Neural progenitor cell (in vitro differentiated cells): ENCODE measurements around the gene PSMA1. TPM values are rescaled to one million over a fixed set of nuclear protein-coding genes. Genes with fewer than 3 reads are reported as not detected.

Source experiments
- DNase-seq: peaks from one replicate; pipeline ENCODE4 v3.0.0-alpha.2; 2016; ENCODE audit warnings: low spot score
- H2AFZ ChIP-seq: fragments of 200-600 bp; sonication (generic); replicated peaks from 2 replicates; pipeline ENCODE4 v1.6.1; 2016; ENCODE audit warnings: antibody characterized with exemption
- H3F3A ChIP-seq: fragments of 200-600 bp; sonication (generic); 2 replicates; pipeline ENCODE4 v1.6.1; 2016; ENCODE audit warnings: antibody characterized with exemption, low read depth
- H3K27ac ChIP-seq: fragments of 200-600 bp; sonication (generic); 2 replicates; pipeline ENCODE4 v1.5.1; 2016; ENCODE audit warnings: mild to moderate bottlenecking
- H3K27me3 ChIP-seq: fragments of 200-600 bp; sonication (generic); 2 replicates; pipeline ENCODE4 v1.6.1; 2016; ENCODE audit warnings: mild to moderate bottlenecking, moderate library complexity
- H3K36me3 ChIP-seq: fragments of 200-600 bp; sonication (generic); 2 replicates; pipeline ENCODE4 v1.5.1; 2016
- H3K4me1 ChIP-seq: fragments of 200-600 bp; sonication (generic); 2 replicates; pipeline ENCODE4 v1.6.1; 2016; ENCODE audit warnings: mixed run types
- H3K4me2 ChIP-seq: fragments of 200-600 bp; sonication (generic); 2 replicates; pipeline ENCODE4 v1.6.1; 2016
- H3K4me3 ChIP-seq: fragments of 200-600 bp; sonication (generic); 2 replicates; pipeline ENCODE4 v1.5.1; 2016
- H3K79me2 ChIP-seq: fragments of 200-600 bp; sonication (generic); 2 replicates; pipeline ENCODE4 v1.6.1; 2016; ENCODE audit warnings: low read depth
- H3K9ac ChIP-seq: fragments of 200-600 bp; sonication (generic); 2 replicates; pipeline ENCODE4 v1.6.1; 2016
- H3K9me3 ChIP-seq: fragments of 200-600 bp; sonication (generic); 2 replicates; pipeline ENCODE4 v1.5.1; 2016; ENCODE audit warnings: low read depth
- H4K20me1 ChIP-seq: fragments of 200-600 bp; sonication (generic); 2 replicates; pipeline ENCODE4 v1.6.1; 2016; ENCODE audit warnings: low read depth
- H3K27ac Mint-ChIP-seq: 3 replicates; pipeline ENCODE4 v1.8.0; 2021; ENCODE audit warnings: mixed read lengths
- H3K27me3 Mint-ChIP-seq: 2 replicates; pipeline ENCODE4 v1.8.0; 2022; ENCODE audit warnings: low read depth, mild to moderate bottlenecking, inconsistent platforms, moderate library complexity, mixed read lengths; ENCODE audit not compliant: insufficient read depth
- H3K36me3 Mint-ChIP-seq: 3 replicates; pipeline ENCODE4 v1.8.0; 2021; ENCODE audit warnings: mixed read lengths
- H3K4me1 Mint-ChIP-seq: 3 replicates; pipeline ENCODE4 v1.8.0; 2021; ENCODE audit warnings: mixed read lengths
- H3K4me3 Mint-ChIP-seq: 3 replicates; pipeline ENCODE4 v1.8.0; 2021; ENCODE audit warnings: mild to moderate bottlenecking, moderate library complexity, mixed read lengths
- H3K9me3 Mint-ChIP-seq: 3 replicates; pipeline ENCODE4 v1.8.0; 2020; ENCODE audit warnings: mixed read lengths
- CTCF ChIP-seq: fragments of 200-600 bp; sonication (generic); IDR thresholded peaks from 2 replicates; pipeline ENCODE4 v1.5.1; 2017; ENCODE audit warnings: antibody characterized with exemption, mild to moderate bottlenecking
- EZH2 ChIP-seq: fragments of 200-600 bp; sonication (generic); IDR thresholded peaks from 2 replicates; pipeline ENCODE4 v1.6.1; 2017; ENCODE audit warnings: antibody characterized with exemption, mild to moderate bottlenecking, moderate library complexity
- EZH2phosphoT487 ChIP-seq: fragments of 200-600 bp; sonication (generic); IDR thresholded peaks from 2 replicates; pipeline ENCODE4 v1.6.1; 2017; ENCODE audit warnings: antibody characterized with exemption
- total RNA-seq: library from RNA; depleted of rRNA; stranded (reverse); fragments of >200 nt; gene quantifications from 2 replicates; pipeline ENCODE4 v1.2.3, GENCODE V29; 2015; ENCODE audit warnings: low replicate concordance

PSMA1 gene
- total RNA-seq, 1 donor from 2014 or later, result 271 TPM

GRCh38 chr11:14502039-14502438 lies 18.1 kb downstream of the PSMA1 start:
- H3K79me2 ChIP-seq, result peaks cover 26% of the 10 kb centered on the region
- peaks cover 26% of the 10 kb centered on the region for H3K36me3 ChIP-seq
- H3K9me3 Mint-ChIP-seq, result no peaks in the 10 kb centered on the region
- no peaks in the 10 kb centered on the region for H3K27me3 ChIP-seq
- no peak overlapping the region for H3K27ac ChIP-seq
- no peak for DNase-seq
- no peak overlapping the region for H3K4me3 ChIP-seq
- H3K4me1 Mint-ChIP-seq, result peaks cover 10% of the 10 kb centered on the region
- H3K9ac ChIP-seq, result no peak overlapping the region
- peaks cover 24% of the 10 kb centered on the region for H3K36me3 Mint-ChIP-seq
- H3K27ac Mint-ChIP-seq, result no peak overlapping the region
- H3K4me3 Mint-ChIP-seq, result no peak overlapping the region
- peaks cover 12% of the 10 kb centered on the region for H4K20me1 ChIP-seq
- no peak overlapping the region for H3K4me2 ChIP-seq
- no peak overlapping the region for H2AFZ ChIP-seq
- peaks cover 7% of the 10 kb centered on the region for H3K4me1 ChIP-seq
- TF ChIP-seq EZH2, result no peak
- TF ChIP-seq CTCF, result no peak
- peaks cover 18% of the 10 kb centered on the region for H3F3A ChIP-seq
- H3K27me3 Mint-ChIP-seq, result no peaks in the 10 kb centered on the region
- H3K9me3 ChIP-seq, result peaks cover 3% of the 10 kb centered on the region

DNA sequence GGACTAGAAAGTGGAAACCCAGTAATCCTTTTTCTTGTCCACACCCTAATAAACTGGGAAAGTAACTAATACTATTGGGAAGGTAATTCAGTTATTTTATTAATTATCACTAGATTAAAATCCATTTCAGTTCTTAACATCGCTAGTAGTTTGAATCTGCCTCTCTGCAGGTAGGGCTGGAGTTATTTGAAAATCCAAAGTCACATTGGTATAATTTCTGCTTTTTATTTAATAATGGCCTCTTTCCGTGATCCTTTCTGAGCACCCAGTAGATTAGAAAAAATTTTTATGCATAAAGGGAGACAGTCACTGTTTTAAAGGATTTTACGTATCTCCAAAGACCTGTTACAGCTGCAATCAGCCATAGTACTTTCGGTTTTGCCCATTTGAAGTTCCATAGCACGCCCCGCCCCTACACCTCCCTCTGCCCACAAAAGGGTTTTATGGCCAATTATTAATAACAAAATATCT lies 20.0 kb downstream of the PSMA1 start:
- H3K4me3 ChIP-seq, result peak overlapping the region; percentile 94
- Mint-ChIP-seq H3K4me1 (peaks cover 10% of the 10 kb centered on the region), H3K9me3 (no peaks in the 10 kb centered on the region), H3K27ac (peak overlapping the region; percentile 93), H3K36me3 (peaks cover 16% of the 10 kb centered on the region), H3K4me3 (peak overlapping the region; percentile 94), H3K27me3 (no peaks in the 10 kb centered on the region)
- H3K9ac ChIP-seq, result peak overlapping the region; percentile 88
- H3K27me3 ChIP-seq, result no peaks in the 10 kb centered on the region
- peak overlapping the region; percentile 95 for H2AFZ ChIP-seq
- peaks cover 3% of the 10 kb centered on the region for H3K9me3 ChIP-seq
- peaks cover 21% of the 10 kb centered on the region for H3K36me3 ChIP-seq
- peaks cover 18% of the 10 kb centered on the region for H3F3A ChIP-seq
- DNase-seq, result peak; percentile 24
- H4K20me1 ChIP-seq, result peaks cover 12% of the 10 kb centered on the region
- peak overlapping the region; percentile 86 for H3K27ac ChIP-seq
- peaks cover 35% of the 10 kb centered on the region for H3K79me2 ChIP-seq
- peak overlapping the region; percentile 83 for H3K4me2 ChIP-seq
- no peak for TF ChIP-seq CTCF
- no peak for TF ChIP-seq EZH2
- no peak for TF ChIP-seq EZH2phosphoT487
- H3K4me1 ChIP-seq, result peaks cover 7% of the 10 kb centered on the region

DNA sequence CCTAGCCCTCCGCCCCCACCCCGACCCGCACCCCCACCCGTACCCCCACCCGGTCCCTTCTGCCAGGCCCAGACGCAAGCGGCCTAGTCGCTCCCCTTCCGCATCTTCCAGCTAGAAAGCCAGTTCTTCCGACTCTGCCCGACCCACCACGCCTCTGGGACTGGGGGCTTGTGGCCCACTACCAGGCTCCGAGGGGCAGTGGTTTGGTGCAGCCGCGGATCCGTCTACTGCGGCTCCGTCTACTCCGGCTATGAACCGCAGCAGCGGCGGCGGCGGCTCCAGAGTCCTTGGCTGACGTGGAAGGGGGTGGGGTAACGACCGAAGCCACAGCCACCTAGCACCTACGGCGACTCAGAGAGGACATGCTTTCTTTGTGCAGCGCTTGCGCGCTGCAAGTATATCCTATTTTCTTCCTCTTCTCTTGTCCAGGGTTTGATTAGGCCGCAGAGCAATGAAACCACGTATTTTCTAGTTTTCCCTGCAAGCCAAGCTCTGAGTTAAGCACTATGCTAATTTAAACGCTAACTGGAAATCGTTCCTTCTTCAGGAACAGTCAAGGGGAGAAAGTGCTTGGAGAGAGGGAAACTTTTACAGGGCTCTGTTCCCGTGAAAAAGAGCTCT lies 20.5 kb downstream of the PSMA1 start, which contains the start of gene COPB1:
Gene COPB1, minus strand, starts transcription at position 252 of the 621 bp plus-strand sequence. CDS start 883 bp downstream, outside the sequence.
- Histone ChIP-seq H3K27ac (peak within 1 kb of the TSS; percentile 86), H2AFZ (peak within 1 kb of the TSS; percentile 95), H3K79me2 (peaks cover 35% of the 10 kb centered on the region), H3F3A (peaks cover 18% of the 10 kb centered on the region), H3K9ac (peak within 1 kb of the TSS; percentile 88), H3K4me2 (peak within 1 kb of the TSS; percentile 83), H3K27me3 (no peaks in the 10 kb centered on the region), H4K20me1 (peaks cover 12% of the 10 kb centered on the region), H3K4me1 (peaks cover 7% of the 10 kb centered on the region), H3K9me3 (peaks cover 3% of the 10 kb centered on the region), H3K36me3 (peaks cover 18% of the 10 kb centered on the region), H3K4me3 (peak within 1 kb of the TSS; percentile 94)
- DNase-seq, result peak; percentile 94
- no peaks in the 10 kb centered on the region for H3K27me3 Mint-ChIP-seq
- peaks cover 10% of the 10 kb centered on the region for H3K4me1 Mint-ChIP-seq
- H3K36me3 Mint-ChIP-seq, result peaks cover 18% of the 10 kb centered on the region
- no peaks in the 10 kb centered on the region for H3K9me3 Mint-ChIP-seq
- peak within 1 kb of the TSS; percentile 94 for H3K4me3 Mint-ChIP-seq
- peak within 1 kb of the TSS; percentile 93 for H3K27ac Mint-ChIP-seq
- no peak for TF ChIP-seq EZH2
- no peak for TF ChIP-seq CTCF
- TF ChIP-seq EZH2phosphoT487, result no peak
